Lower leg skin (tissue), 3 donors: ENCODE measurements around the gene PRKAR1A.
"Not testable (repeated sequence)": the region's sequence is repeated elsewhere in the genome, so short reads cannot be mapped to it uniquely, and the experiment has no call there.

ENCODE experiments used
- CTCF ChIP-seq, 3 donors: fragments of 450-650 bp; IDR thresholded peaks; one replicate each; pipeline ENCODE4 v1.5.1; 2016; ENCODE audit warnings: antibody characterized with exemption in 3 of 3, mild to moderate bottlenecking in 3 of 3, moderate library complexity in 2 of 3
- POLR2A ChIP-seq, 2 donors: fragments of 450-650 bp; IDR thresholded peaks; one replicate each; pipeline ENCODE4 v1.6.1; 2016 to 2017; ENCODE audit warnings: antibody characterized with exemption in 2 of 2, mild to moderate bottlenecking in 1 of 2, moderate library complexity in 1 of 2

DNA sequence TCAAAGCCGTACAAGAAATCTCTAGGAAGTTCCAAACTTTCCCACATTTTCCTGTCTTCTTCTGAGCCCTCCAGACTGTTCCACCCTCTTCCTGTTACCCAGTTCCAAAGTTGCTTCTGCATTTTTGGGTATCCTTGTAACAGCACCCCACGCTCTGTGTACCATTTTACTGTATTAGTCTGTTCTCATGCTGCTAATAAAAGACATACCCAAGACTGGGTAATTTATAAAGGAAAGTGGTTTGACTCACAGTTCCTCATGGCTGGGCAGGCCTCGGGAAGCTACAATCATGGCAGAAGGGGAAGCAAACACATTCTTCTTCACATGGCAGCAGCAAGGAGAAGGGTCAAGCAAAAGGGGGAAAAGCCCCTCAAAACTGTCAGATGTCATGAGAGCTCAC, 6.8 kb downstream of the PRKAR1A start:
- not testable (repeated sequence) for TF ChIP-seq CTCF, POLR2A (IDR thresholded peaks at IDR 0.05)
